Dendritic cell treated with granulocyte-macrophage colony-stimulating factor and Interleukin-4, amounts not matched to agents 40 ng/mL and 50 ng/mL, for 4 days (primary cell): Measurements from ENCODE around the gene ECHS1.
A peak's percentile ranks its signal among the peaks of the same experiment; 100 is the strongest.
"Not testable (repeated sequence)": the region's sequence is repeated elsewhere in the genome, so short reads cannot be mapped to it uniquely, and the experiment has no call there.

Experiments used
- H3K27ac Mint-ChIP-seq: one replicate; pipeline ENCODE4 v1.8.0; 2022; ENCODE audit warnings: mild to moderate bottlenecking, mixed read lengths
- H3K27me3 Mint-ChIP-seq: one replicate; pipeline ENCODE4 v1.8.0; 2022; ENCODE audit warnings: mild to moderate bottlenecking, mixed read lengths
- H3K36me3 Mint-ChIP-seq: one replicate; pipeline ENCODE4 v1.8.0; 2022; ENCODE audit warnings: low read depth, mixed read lengths
- H3K4me1 Mint-ChIP-seq: one replicate; pipeline ENCODE4 v1.8.0; 2022; ENCODE audit warnings: low read depth, mixed read lengths
- H3K4me3 Mint-ChIP-seq: one replicate; pipeline ENCODE4 v1.8.0; 2022; ENCODE audit warnings: mild to moderate bottlenecking, moderate library complexity, mixed read lengths
- H3K9me3 Mint-ChIP-seq: one replicate; pipeline ENCODE4 v1.8.0; 2022; ENCODE audit warnings: mixed read lengths
- intact Hi-C: fragments of 100-400 bp; cut with micrococcal nuclease; formaldehyde crosslinking; loops from one replicate; pipeline ENCODE4 v1.15.0; 2022

Gene ECHS1

DNA sequence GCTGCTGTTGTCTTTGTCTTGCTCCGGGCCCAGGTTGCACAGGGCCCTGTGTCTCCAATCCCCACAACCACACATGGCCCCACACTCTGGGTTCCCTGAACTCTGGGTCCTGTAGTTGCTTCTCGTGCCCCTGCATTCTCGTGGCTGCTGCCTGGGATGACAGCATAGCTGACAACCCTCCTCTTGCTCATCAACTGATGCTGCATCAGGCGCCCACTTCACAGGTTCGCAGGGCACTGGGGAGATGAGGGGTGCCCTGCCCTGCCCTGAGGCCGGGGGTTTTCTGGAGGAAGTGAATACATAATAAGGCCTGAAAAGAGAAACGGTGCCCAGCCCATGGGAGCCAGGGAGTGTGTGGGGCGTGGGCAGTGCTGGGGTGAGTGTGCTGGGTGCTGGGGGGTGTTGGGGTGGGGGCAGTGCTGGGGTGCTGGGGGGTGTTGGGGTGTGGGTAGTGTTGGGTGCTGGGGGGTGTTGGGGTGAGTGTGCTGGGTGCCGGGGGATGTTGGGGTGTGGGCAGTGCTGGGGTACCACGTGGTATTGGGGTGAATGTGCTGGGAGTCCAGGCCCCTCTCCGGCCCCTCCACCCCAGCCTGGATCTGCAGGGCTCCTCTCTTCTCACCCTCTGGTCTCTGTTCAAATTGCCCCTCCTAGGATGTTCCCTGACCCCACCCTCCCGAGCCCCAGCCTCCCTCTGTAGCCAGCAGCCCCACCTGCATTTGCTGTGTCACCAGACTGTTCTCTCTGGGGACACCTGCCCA, 18.8 kb upstream of the ECHS1 start:
- intact Hi-C loops, result loop anchor here (5.0 kb wide), 1 partner anchor 35 kb away; the partner anchor contains the start of gene FUOM
- Mint-ChIP-seq H3K27me3 (no peaks in the 10 kb centered on the region), H3K9me3 (no peaks in the 10 kb centered on the region), H3K27ac (peak overlapping the region; percentile 31), H3K4me1 (peaks cover 75% of the 10 kb centered on the region), H3K4me3 (no peak overlapping the region), H3K36me3 (peaks cover 52% of the 10 kb centered on the region)

- H3K4me1 Mint-ChIP-seq, result peaks cover 73% of the 10 kb centered on the region
- intact Hi-C loops, result loop anchor here (5.0 kb wide), 1 partner anchor 34 kb away; the partner anchor contains the start of gene FUOM
- peaks cover 55% of the 10 kb centered on the region for H3K36me3 Mint-ChIP-seq
- H3K27me3 Mint-ChIP-seq, result no peaks in the 10 kb centered on the region
- no peak overlapping the region for H3K4me3 Mint-ChIP-seq
- peak overlapping the region; percentile 55 for H3K27ac Mint-ChIP-seq
- H3K9me3 Mint-ChIP-seq, result no peaks in the 10 kb centered on the region
Measured at GRCh38 chr10:133391249-133391635, 18.1 kb upstream of the ECHS1 start.

DNA sequence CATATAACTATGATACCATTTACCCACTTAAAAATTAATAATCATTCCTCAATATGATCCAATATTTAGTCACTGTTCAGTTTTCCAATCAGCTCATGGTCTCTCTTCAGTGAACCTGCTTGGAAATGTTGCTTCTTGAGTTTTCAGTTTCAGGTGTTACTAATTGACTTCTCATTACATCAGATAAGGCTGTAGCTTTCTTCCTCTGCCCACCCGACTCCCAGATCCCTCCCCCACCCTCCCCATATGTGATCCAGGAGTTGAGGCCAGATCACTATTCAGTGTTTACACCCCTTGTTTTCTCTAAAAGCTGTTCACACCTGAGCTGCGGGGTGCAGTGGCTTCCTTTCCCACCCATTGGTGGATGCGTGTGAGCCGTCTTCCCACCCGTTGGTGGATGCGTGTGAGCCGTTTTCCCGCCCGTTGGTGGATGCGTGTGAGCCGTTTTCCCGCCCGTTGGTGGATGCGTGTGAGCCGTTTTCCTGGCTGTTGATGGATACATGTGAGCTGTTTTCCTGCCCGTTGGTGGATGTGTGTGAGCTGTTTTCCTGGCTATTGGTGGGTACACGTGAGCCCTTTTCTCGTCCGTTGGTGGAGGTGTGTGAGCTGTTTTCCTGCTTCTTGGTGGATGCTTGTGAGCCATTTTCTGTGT, 17.6 kb upstream of the ECHS1 start:
- H3K27me3 Mint-ChIP-seq, result no peaks in the 10 kb centered on the region
- no peaks in the 10 kb centered on the region for H3K9me3 Mint-ChIP-seq
- intact Hi-C loops, result loop anchor here (5.0 kb wide), 1 partner anchor 33 kb away; the partner anchor contains the start of gene FUOM
- H3K36me3 Mint-ChIP-seq, result peaks cover 59% of the 10 kb centered on the region
- peaks cover 73% of the 10 kb centered on the region for H3K4me1 Mint-ChIP-seq
- no peak overlapping the region for H3K4me3 Mint-ChIP-seq
- H3K27ac Mint-ChIP-seq, result peak overlapping the region; percentile 55

GRCh38 chr10:133388973-133389818, 16.0 kb upstream of the ECHS1 start:
- Mint-ChIP-seq H3K9me3 (no peaks in the 10 kb centered on the region), H3K27me3 (no peaks in the 10 kb centered on the region), H3K27ac (peak overlapping the region; percentile 93), H3K4me1 (peaks cover 60% of the 10 kb centered on the region), H3K4me3 (peak overlapping the region; percentile 75), H3K36me3 (peaks cover 72% of the 10 kb centered on the region)
- intact Hi-C loops, result no loop called here

GRCh38 chr10:133388236-133388972, 15.2 kb upstream of the ECHS1 start:
- intact Hi-C loops, result no loop called here
- H3K4me1 Mint-ChIP-seq, result peaks cover 55% of the 10 kb centered on the region
- H3K27ac Mint-ChIP-seq, result peak overlapping the region; percentile 93
- H3K4me3 Mint-ChIP-seq, result peak overlapping the region; percentile 75
- no peaks in the 10 kb centered on the region for H3K9me3 Mint-ChIP-seq
- peaks cover 80% of the 10 kb centered on the region for H3K36me3 Mint-ChIP-seq
- no peaks in the 10 kb centered on the region for H3K27me3 Mint-ChIP-seq

DNA sequence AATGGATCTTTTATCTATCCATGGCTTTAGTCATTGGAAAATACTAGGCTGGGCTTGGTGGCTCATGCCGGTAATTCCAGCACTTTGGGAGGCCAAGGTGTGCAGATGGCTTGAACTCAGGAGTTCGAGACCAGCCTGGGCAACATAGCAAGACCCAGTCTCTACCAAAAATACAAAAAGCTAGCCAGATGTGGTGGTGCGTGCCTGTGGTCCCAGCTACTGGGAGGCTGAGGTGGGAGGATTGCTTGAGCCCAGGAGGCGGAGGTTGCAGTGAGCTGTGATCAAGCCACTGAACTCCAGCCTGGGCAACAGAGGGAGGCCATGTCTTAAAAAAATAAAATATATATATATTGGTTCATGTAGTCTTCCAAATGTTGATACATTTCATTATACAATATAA, 13.8 kb upstream of the ECHS1 start:
- H3K27ac Mint-ChIP-seq, H3K9me3 Mint-ChIP-seq, H3K27me3 Mint-ChIP-seq, intact Hi-C loops, H3K4me3 Mint-ChIP-seq: not testable (repeated sequence)
- Mint-ChIP-seq H3K4me1 (peaks cover 46% of the 10 kb centered on the region), H3K36me3 (peaks cover 89% of the 10 kb centered on the region)

- H3K4me1 Mint-ChIP-seq, result peaks cover 46% of the 10 kb centered on the region
- no peak overlapping the region for H3K4me3 Mint-ChIP-seq
- H3K36me3 Mint-ChIP-seq, result peaks cover 84% of the 10 kb centered on the region
- no peaks in the 10 kb centered on the region for H3K9me3 Mint-ChIP-seq
- intact Hi-C loops, result no loop called here
- H3K27ac Mint-ChIP-seq, result no peak overlapping the region
- H3K27me3 Mint-ChIP-seq, result no peaks in the 10 kb centered on the region
Measured at GRCh38 chr10:133385214-133385613, 12.1 kb upstream of the ECHS1 start.

DNA sequence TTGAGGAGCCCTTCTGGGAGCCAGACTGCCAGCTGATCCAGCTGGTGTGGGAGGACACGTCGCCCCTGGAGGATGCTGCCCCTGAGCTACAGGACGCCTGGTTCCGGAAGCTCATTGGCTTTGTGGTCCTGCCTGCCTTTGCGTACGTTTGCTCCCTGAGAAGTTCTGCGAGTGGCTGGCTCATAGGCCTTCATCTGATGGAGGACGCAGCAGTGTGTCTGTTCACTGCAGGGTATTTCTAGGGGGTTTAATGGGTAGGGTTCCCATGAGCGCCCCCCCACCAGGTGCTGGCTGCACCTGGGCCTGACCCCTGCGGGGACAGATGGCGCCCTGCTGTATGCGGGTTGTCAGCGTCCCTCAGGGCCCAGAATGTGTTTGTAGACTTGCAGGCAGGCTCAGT, 10.9 kb upstream of the ECHS1 start:
- no peak overlapping the region for H3K4me3 Mint-ChIP-seq
- no peak overlapping the region for H3K27ac Mint-ChIP-seq
- peaks cover 84% of the 10 kb centered on the region for H3K36me3 Mint-ChIP-seq
- peaks cover 45% of the 10 kb centered on the region for H3K4me1 Mint-ChIP-seq
- peaks cover 4% of the 10 kb centered on the region for H3K27me3 Mint-ChIP-seq
- intact Hi-C loops, result no loop called here
- no peaks in the 10 kb centered on the region for H3K9me3 Mint-ChIP-seq

- H3K27me3 Mint-ChIP-seq, result peaks cover 4% of the 10 kb centered on the region
- intact Hi-C loops, result no loop called here
- peaks cover 40% of the 10 kb centered on the region for H3K4me1 Mint-ChIP-seq
- no peak overlapping the region for H3K27ac Mint-ChIP-seq
- H3K4me3 Mint-ChIP-seq, result no peak overlapping the region
- peaks cover 81% of the 10 kb centered on the region for H3K36me3 Mint-ChIP-seq
- H3K9me3 Mint-ChIP-seq, result no peaks in the 10 kb centered on the region
Measured at GRCh38 chr10:133383551-133383950, 10.4 kb upstream of the ECHS1 start.

- peaks cover 49% of the 10 kb centered on the region for H3K4me1 Mint-ChIP-seq
- H3K27ac Mint-ChIP-seq, result peak overlapping the region; percentile 51
- H3K27me3 Mint-ChIP-seq, result peaks cover 4% of the 10 kb centered on the region
- peaks cover 56% of the 10 kb centered on the region for H3K36me3 Mint-ChIP-seq
- no peaks in the 10 kb centered on the region for H3K9me3 Mint-ChIP-seq
- H3K4me3 Mint-ChIP-seq, result peak overlapping the region; percentile 80
- intact Hi-C loops, result no loop called here
Measured at GRCh38 chr10:133381036-133381435, 7.9 kb upstream of the ECHS1 start.

- Mint-ChIP-seq H3K27me3 (peaks cover 4% of the 10 kb centered on the region), H3K4me1 (peaks cover 50% of the 10 kb centered on the region), H3K9me3 (no peaks in the 10 kb centered on the region), H3K36me3 (peaks cover 50% of the 10 kb centered on the region), H3K27ac (peak overlapping the region; percentile 93), H3K4me3 (peak overlapping the region; percentile 80)
- intact Hi-C loops, result loop anchor here (2.0 kb wide), 1 partner anchor 21 kb away; the partner anchor contains the start of gene FUOM
Measured at GRCh38 chr10:133379801-133380666, 6.9 kb upstream of the ECHS1 start.

DNA sequence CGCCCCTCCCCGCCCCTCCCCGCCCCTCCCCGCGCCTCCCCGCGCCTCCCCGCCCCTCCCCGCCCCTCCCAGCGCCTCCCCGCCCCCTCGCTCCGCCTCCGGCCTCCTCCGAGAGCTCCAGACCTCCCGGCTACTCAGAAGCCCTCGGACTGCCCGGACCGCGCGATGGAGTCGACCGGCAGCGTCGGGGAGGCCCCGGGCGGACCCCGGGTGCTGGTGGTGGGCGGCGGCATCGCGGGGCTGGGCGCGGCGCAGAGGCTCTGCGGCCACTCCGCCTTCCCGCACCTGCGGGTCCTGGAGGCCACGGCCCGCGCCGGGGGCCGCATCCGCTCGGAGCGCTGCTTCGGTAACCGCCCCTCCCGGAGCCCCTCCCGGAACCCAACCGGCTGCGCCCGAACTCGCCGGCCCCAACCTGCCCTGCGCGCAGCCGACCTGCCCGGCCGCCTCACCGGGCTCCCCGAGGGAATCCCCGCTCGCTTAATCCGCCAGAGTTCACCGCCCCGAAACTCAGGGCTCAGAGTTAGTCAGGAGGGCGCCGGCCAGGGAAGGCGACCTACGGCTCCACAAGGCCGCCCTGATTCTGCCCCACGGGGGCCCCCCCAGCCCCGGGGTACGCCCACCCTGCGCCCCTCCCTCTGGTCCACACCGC, 6.1 kb upstream of the ECHS1 start, which contains the start of gene PAOX:
Gene PAOX (plus strand): TSS at position 111 of the 649 bp plus-strand sequence. CDS start 55 bp downstream, at position 166.
- peaks cover 4% of the 10 kb centered on the region for H3K27me3 Mint-ChIP-seq
- H3K4me3 Mint-ChIP-seq, result peak within 1 kb of the TSS; percentile 80
- no peaks in the 10 kb centered on the region for H3K9me3 Mint-ChIP-seq
- peaks cover 58% of the 10 kb centered on the region for H3K4me1 Mint-ChIP-seq
- intact Hi-C loops, result loop anchor here (2.0 kb wide), 1 partner anchor 20 kb away; the partner anchor contains the start of gene FUOM
- peaks cover 43% of the 10 kb centered on the region for H3K36me3 Mint-ChIP-seq
- H3K27ac Mint-ChIP-seq, result peak within 1 kb of the TSS; percentile 93
